NCI-H446 treated with DMSO at 0.1 percent for 48 hours (cell line): ENCODE results near the gene WDR89.
"Not testable (repeated sequence)": the region's sequence is repeated elsewhere in the genome, so short reads cannot be mapped to it uniquely, and the experiment has no call there.

Source experiments
- DNase-seq: peaks from one replicate; lab custom pipeline; 2025; lab: John Stamatoyannopoulos, UW

WDR89 gene

GRCh38 chr14:63594455-63595372, 47.0 kb downstream of the WDR89 start:
- no peak for DNase-seq

- not testable (repeated sequence) for DNase-seq
Observed at GRCh38 chr14:63583046-63583445, 58.6 kb downstream of the WDR89 start.

- DNase-seq, result no peak
Observed at GRCh38 chr14:63581491-63581890, 60.2 kb downstream of the WDR89 start.

- DNase-seq, result no peak
Observed at GRCh38 chr14:63578300-63578699, 63.4 kb downstream of the WDR89 start.

GRCh38 chr14:63573581-63573980, 68.1 kb downstream of the WDR89 start:
- DNase-seq, result no peak

- DNase-seq, result no peak
Observed at GRCh38 chr14:63565448-63565847, 76.2 kb downstream of the WDR89 start.

GRCh38 chr14:63564318-63564717, 77.4 kb downstream of the WDR89 start:
- no peak for DNase-seq

- DNase-seq, result no peak
Observed at GRCh38 chr14:63563370-63564026, 78.2 kb downstream of the WDR89 start.

- DNase-seq, result no peak
Observed at GRCh38 chr14:63562405-63562804, 79.3 kb downstream of the WDR89 start.

GRCh38 chr14:63555572-63555971, 86.1 kb downstream of the WDR89 start:
- DNase-seq, result no peak

GRCh38 chr14:63551332-63551731, 90.3 kb downstream of the WDR89 start:
- no peak for DNase-seq

- DNase-seq, result no peak
Observed at GRCh38 chr14:63547798-63548335, 93.8 kb downstream of the WDR89 start.
